GM20431 (cell line): Measurements from ENCODE around the gene WDR27.
"Not testable (repeated sequence)": the region's sequence is repeated elsewhere in the genome, so short reads cannot be mapped to it uniquely, and the experiment has no call there.

ENCODE experiments used
- in situ Hi-C: fragments of 300-500 bp; cut with MseI, MboI; formaldehyde crosslinking; loops from one replicate; pipeline ENCODE4 v1.15.0; 2020; ENCODE audit warnings: low sequenced_read_pairs; ENCODE audit not compliant: unreplicated experiment

WDR27 gene

DNA sequence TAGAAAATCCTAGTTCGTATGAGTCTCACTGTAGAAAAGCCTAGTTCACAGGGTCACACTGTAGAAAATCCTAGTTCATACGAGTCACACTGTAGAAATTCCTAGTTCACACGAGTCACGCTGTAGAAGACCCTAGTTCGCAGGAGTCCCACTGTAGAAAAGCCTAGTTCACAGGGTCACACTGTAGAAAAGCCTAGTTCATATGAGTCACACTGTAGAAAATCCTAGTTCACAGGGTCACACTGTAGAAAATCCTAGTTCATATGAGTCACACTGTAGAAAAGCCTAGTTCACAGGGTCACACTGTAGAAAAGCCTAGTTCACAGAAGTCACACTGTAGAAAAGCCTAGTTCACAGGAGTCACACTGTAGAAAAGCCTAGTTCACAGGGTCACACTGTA, 56.4 kb downstream of the WDR27 start:
- in situ Hi-C loops = not testable (repeated sequence)

DNA sequence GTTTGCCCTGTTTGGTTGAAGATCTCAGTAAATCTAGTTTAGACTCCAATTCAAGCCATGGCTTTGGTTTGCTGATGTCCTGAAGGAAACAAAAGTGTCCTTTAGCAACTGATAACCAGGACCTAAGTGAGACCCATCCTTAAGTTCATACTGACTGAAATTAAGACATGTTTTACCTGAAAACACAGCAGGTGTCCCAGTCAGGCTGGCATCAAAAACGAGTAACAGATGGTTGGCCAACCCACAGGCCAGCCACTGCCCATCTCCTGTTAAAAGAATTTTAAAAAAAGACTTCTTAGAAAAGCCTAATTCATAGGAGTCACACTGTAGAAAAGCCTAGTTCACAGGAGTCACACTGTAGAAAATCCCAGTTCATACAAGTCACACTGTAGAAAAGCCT, 58.3 kb downstream of the WDR27 start:
- in situ Hi-C loops = no loop called here

DNA sequence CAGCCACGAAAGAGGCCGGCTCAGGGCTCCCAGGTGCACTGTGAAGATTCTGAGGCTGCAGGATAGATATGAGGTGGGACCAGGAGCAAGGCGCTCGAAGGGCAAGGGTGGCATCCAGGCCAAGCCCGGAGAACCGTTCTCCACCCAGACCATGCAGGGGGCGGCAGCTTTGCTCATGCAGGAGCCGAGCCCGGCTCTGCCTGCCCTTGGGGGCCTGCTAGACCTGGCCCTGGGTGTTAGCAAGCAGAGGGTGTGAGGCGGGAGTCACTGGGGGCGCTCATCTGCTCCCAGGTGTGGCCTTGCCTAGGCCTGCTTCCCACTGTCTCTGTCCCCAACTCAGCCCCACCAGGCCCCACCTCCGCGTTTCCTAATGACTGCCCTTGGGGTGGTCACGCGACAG, 59.4 kb downstream of the WDR27 start:
- in situ Hi-C loops = no loop called here

DNA sequence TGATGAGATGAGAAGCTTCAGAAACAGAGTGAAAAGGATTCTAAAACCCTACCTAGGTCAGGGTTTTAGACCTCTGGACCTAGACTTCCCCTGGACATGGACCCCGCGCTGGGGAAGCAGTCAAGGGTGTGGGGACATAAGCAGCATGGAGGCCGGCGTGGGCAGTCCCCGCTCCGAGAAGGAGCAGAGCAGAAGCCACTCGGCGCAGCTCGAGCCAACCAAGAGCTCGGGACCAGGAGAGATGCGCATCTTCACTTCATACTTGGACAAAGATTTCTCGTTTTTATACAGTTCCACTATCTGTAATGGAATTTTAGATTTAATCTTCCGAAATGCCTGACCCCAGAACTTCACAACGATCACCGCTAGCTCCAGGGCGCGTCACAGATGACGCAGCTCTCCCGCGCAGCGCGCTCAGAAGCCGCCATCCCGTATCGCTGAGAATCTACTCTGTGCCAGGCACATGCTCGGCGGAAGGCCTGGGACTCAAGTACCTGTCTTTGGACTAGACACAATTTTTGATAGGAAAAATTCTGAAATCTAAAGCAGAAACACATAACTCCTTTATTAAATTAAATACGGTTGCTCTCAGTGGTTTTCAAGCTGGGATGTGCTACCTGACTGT, 60.3 kb downstream of the WDR27 start:
- in situ Hi-C loops = no loop called here

DNA sequence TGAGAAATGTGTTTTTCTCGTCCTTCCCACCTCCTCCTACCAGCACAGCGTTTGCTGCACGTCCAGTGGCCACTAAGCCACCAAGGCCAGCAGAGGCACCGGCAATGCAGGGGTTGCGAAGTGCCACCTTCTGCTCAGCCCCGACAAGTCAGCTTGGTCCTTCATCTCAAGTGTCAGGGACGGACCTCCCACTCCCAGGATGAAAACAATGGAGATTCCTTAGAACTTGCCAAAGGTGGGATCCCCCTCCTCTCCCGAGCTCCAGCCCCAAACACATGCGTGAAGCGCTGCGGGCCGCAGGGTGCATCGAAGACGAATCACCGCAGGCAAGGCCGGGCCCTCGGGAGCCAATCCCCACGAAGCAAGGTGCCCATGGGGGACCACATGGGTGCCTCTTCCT, 60.8 kb downstream of the WDR27 start:
- in situ Hi-C loops = no loop called here

DNA sequence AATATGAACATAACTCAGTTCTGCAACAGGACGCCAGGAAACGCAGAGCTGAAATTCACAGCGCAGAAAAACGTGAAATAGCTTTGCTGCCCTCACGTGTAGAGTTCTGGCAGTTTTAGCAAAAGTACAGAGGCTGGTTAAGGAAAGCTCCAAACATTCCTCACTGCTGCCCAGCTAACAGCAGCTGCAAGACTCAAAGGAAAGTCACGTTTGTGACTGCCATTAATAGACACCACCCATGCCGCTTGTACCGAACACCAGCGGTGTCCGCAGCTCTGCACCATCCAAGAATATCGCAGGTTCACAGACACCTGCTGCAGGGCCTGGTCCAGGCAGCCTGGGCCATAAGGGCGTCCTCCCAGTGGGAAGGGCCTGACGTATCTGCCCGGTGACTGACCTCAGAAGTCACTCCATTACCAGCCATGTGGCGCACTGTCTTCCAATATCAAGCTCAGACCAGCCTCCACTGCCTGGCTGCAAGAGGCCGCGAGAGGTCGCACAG, 61.4 kb downstream of the WDR27 start:
- in situ Hi-C loops = no loop called here

DNA sequence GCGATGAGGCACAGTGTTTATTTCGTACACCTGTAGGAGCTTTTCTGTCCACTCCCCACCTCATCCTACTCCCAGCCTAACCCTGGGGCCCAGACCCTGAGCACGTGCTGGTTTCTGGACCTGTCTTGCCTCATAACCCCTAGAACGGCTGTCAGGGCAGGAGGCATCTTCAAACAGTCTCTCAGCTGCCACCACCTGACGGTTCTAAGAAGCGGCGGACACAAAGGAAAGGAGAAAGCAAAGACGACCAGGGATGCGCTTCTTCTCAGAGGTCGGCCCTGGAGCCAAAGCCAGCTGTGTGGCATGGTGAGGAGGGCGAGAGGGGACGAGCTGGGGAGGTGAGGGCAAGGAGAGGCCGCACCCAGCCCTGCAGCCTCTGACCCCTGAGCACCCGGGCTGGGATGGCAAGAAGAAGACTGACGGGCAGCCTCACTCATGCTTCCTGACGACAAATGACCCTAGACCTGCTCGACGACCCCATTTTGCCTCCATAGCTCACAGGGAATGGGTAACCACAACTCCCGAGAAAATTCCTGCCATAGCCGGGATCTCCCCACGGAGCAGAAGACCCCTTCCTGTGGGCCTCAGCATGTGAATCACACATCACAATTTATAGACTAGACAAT, 62.1 kb downstream of the WDR27 start:
- in situ Hi-C loops = no loop called here

DNA sequence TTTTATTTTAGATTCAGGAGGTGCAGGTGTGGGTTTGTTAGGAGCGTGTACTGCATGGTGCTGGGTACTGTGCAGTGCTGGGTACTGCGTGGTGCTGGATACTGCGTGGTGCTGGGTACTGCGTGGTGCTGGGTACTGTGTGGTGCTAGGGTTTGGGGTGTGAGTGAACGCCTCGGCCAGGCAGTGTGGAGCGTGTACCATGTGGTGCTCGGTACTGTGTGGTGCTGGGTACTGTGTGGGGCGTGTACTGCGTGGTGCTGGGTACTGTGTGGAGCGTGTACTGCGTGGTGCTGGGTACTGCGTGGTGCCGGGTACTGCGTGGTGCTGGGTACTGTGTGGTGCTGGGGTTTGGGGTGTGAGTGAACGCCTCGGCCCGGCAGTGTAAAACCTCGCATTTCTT, 62.9 kb downstream of the WDR27 start:
- in situ Hi-C loops = no loop called here

DNA sequence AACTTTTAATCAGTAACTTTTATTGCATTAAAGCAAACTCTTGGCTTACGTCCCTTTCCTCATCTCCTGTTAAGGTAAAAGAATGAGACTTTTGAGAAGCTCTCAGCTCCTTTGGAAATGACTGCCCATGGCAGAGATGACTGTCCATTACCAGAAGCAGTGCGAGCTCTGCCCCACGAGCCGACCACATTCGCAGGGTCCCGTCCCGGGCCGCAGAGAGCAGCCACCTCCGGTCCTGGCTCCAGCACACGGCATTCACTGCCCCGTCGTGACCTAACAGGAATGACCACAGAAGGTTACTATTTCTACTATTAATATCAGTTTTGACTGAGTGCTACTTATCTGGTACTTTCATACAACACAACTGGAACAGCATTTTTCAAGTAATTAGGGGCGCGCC, 63.4 kb downstream of the WDR27 start:
- in situ Hi-C loops = no loop called here

DNA sequence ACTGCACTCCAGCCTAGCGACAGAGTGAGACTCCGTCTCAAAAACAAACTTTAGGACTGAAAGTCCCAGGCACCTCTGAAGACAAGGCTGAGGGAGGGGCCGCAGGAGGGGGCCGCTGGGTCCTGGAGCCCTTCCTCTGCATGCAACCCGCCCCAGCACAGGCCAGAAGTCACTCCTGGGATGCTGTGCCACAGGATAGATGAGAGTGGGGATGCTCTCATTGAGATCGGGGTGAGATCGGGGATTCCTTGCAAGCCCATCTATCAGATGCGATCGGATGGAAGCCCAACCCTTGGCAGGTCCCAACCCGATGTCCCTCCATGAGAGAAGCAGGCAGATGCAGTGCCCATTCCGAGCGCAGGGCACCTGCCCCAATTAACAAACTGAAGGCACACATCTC, 66.5 kb downstream of the WDR27 start:
- in situ Hi-C loops = no loop called here

DNA sequence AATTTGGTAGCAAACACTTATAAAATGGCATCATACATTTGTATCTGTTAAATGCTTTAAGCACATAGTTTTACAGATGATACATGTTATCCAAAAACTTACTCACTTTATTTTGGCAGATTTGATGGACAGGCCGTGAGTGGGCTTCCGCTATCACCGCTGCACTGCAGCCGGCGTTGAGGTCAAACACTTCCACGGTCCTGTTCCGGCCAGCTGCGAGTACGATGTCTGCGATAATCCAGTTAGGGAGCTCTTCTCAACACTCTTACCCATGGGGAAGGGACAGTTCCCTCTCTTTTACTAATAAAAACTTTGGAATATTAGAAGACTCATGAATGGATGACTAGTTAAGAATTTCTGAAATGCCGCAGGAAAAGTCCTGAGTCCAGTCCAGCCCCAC, 69.0 kb downstream of the WDR27 start:
- in situ Hi-C loops = no loop called here

DNA sequence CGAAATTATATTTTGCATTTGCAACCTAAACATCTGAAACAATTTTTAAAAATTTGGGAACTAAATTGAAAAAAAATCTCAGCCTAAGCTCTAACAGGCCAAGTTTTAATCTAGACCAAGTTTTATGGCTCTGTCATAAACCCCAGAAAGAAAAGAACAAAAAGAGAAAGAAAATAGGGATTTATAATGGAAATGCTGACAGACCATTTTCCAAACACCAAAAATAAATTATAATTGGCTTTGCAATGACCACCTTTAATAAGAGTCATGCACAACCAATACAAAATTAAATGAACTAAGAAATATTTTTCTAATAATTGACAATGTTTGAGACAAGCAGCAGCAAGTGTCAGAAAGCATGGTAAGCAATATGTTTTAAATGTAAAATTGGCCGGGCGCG, 72.6 kb downstream of the WDR27 start:
- in situ Hi-C loops = no loop called here

DNA sequence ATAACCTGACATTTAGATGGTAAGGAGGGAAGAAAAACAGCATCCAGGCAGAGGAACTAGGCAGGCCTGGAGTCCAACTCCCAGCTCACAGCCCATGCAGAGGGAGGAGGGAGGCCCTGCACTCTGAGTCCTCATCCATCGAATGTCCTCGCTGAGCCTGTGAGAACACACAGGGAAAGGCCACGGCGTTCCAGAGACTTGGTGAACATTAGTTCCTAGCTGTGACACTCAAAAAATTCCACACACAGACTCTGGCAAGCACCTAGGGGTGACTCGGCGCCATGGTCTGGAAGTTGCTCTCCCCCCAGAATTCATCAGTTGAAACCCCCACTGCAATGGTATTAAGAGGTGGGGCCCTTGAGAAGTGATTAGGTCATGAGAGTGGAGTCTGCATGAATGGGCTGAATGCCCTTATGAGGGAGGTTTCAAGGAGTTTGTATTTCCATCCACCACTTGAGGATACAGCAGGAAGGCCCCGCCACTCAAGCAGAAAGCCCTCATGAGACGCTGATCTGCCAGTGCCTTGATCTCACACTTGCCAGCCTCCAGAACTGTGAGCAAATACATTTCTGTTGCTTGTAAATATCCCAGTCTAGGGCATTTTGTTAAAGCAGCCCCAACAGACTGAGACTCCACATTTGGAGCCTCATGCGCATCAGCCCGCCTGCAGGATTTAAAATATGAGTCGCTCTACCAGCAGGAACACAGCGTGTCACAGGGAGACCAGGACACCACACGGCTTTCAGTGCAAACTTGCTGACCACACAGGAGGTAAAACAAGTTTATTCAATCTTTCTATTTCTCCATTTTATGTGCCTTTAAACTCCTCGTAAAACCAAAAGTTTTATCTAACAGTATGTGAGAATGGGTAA, 73.9 kb downstream of the WDR27 start:
- in situ Hi-C loops = no loop called here

DNA sequence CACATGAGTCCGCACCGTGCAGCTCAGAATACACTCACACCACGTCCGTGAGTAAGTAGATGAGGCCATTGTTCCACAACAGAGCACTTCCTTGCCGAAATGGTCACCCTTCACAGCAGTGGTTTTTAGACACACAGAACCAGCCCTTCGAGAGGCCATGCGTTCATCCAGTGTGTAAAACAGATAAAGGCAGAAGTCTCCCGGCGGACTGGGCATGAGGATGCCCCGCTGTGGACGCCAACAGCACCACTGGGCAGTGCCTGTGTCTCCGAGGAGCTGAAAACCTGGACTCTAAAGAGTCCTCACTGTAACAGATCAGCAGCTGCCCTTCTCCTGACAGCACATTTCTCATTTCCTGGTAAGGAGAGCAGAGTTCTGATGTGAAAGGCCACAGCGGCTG, 75.2 kb downstream of the WDR27 start:
- in situ Hi-C loops = no loop called here

DNA sequence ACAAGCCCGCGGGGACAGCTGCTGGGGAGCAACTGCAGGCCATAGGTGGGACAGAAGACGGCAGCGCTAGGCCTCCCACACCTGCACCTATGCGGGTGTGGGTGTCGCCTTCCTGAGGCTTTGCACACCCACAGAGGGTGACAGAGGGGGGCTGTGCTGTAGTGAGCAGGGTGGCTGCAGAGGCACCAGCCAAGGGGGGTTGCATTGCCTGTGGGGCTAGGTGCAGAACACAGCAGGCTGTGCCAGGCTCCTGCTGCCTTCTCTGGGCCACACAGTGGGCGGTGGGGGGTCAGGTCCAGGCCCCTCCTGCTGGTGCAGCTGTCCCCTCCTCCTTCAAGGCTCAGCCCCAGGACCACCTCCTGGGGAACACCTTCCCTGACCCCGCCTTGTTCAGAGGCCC, 75.7 kb downstream of the WDR27 start:
- in situ Hi-C loops = no loop called here

DNA sequence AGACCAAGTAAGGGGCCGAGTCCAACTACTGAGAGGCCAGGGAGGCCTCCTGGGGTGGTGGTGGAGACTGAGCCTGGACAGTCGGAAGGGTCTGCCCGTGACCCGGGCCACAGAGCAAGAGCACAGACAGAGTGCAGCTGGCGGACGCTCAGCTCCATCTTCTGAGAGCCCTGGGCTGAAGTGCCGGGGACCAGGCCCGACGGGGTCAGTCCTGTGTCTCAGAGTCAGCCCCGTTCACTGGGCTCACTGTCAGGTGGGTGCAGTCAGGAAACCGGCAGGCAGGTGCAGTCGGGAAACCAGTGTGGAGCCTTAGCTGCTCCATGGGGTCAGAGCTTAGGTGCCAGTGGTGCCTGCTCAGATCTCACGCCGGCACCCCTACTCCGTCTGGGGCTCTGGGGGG, 76.5 kb downstream of the WDR27 start:
- in situ Hi-C loops = no loop called here

DNA sequence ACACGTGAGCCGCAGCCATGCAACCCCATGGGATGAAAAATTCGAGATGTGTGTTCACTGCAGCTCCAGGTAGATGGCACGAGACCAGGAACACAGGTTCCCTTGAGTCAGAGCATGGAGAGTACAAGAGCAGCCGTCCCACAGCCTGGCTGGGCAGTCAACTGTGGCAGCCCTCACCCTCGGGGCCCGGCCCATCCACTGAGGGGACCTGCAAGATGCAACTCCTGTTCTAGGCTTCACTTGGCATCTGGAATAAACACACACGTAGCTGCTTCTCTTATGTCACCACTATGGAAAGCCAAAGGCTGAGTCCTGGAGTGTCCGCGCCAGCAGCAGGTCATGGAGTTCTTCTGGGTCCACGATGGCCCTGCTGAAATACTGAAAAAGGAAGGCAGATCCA, 77.0 kb downstream of the WDR27 start:
- in situ Hi-C loops = no loop called here

DNA sequence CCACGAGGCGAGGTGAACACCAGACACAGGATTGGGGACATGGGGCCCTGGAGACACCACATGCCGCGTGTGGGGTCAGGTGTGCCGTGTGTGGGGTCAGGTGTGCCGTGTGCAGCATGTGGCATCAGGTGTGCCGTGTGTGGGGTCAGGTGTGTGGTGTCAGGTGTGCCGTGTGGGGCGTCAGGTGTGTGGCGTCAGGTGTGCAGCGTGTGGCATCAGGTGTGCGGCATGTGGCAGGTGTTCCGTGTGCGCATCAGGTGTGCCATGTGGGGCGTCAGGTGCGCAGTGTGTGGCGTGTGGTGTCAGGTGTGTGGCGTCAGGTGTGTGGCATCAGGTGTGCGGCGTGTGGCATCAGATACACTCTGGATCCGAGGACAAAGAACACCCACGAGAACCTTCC, 77.9 kb downstream of the WDR27 start:
- in situ Hi-C loops = no loop called here

DNA sequence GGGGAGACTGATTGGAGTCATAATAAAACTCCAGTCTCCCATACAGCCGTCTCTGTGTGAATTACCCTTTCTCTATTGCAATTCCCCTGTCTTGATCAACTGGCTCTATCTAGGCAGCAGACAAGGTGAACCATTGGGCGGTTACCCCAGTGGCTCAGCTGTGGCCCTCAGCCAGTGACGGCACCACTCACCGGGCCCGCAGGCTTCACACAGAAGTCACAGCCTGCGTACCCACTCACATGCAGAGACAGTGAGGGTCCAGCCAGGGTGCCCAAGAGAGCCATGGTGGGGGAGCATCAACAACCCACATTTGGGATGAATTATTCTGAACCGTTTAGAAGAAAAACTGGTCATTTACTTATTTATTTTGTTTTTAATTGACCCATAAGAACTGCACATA, 78.5 kb downstream of the WDR27 start:
- in situ Hi-C loops = no loop called here

DNA sequence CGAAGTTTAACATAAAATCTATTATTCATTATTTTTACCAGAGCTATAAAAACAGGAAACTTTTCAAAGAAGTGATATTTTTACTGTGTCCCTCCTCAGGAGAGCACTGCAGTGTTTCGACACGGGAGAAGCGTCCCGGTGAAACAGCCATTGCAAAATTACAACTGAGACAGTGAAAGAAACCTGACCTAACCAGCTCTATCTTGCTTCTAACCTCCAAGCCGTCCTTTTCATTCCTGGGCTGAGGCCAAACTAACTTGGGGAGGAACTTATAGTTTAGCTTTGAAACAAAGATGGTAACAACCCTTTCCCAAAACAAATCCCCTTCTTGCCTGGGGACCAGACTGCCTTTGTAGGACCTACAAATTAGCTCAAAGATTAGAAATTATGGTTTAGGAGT, 79.2 kb downstream of the WDR27 start:
- in situ Hi-C loops = no loop called here

DNA sequence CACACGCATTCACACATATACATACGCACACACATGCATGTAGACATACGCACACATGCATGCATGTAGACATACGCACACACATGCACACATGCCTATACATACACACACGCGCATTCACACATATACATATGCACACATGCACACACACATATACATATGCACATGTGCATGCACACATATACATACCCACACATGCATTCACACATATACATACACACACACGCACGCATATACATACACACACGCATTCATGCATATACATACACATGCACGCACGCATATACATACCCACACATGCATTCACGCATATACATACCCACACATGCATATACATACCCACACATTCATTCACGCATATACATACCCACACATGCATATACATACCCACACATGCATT, 80.5 kb downstream of the WDR27 start:
- in situ Hi-C loops = no loop called here
